AG10803 (cell line): ENCODE data around the gene ADAMTS19.
"Not testable (repeated sequence)": the region's sequence is repeated elsewhere in the genome, so short reads cannot be mapped to it uniquely, and the experiment has no call there.

Experiments used
- DNase-seq: peaks from one replicate; pipeline ENCODE4 v3.0.0; 2010; ENCODE audit warnings: low read depth
- H3K4me3 ChIP-seq: 2 replicates; pipeline ENCODE4 v1.5.1; 2011; ENCODE audit warnings: mild to moderate bottlenecking, low read length, control low read depth
- TF ChIP-seq, protein P1 (sequence below): conservative IDR thresholded peaks from 2 replicates; pipeline ENCODE4 v1.5.1; 2011; ENCODE audit warnings: mild to moderate bottlenecking, low read length, control low read depth, inconsistent platforms

Gene ADAMTS19

DNA sequence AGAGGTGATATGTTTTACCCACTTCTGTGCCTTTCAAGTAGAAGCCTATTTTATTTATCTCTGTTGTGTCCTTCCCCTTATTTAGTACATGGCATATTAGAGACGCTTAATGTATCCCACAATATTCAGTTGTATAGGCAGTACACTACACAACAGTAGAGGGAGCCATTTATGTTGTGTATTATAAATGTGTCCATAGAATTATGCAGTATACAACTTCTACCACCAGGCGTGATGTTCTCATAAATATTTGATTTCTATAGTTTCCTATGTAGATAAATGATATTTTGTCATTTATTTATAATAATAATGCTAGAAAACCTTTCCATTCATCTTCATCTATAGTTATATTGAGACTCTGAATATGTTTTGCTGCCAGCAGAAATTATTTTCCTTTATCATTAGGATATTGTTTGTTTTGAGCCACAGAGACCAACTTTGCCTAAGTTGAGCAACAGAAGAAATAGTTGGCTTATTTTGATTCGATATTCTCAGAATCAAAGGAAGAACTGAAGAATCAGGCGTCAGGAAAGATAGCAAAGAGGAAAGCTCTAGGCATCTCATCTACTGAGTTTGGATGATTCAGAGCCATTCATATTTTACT is 81.7 kb downstream of the ADAMTS19 start:
- no peak overlapping the region for H3K4me3 ChIP-seq
- TF ChIP-seq, protein P1, sequence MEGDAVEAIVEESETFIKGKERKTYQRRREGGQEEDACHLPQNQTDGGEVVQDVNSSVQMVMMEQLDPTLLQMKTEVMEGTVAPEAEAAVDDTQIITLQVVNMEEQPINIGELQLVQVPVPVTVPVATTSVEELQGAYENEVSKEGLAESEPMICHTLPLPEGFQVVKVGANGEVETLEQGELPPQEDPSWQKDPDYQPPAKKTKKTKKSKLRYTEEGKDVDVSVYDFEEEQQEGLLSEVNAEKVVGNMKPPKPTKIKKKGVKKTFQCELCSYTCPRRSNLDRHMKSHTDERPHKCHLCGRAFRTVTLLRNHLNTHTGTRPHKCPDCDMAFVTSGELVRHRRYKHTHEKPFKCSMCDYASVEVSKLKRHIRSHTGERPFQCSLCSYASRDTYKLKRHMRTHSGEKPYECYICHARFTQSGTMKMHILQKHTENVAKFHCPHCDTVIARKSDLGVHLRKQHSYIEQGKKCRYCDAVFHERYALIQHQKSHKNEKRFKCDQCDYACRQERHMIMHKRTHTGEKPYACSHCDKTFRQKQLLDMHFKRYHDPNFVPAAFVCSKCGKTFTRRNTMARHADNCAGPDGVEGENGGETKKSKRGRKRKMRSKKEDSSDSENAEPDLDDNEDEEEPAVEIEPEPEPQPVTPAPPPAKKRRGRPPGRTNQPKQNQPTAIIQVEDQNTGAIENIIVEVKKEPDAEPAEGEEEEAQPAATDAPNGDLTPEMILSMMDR = no peak
- no peak for DNase-seq

DNA sequence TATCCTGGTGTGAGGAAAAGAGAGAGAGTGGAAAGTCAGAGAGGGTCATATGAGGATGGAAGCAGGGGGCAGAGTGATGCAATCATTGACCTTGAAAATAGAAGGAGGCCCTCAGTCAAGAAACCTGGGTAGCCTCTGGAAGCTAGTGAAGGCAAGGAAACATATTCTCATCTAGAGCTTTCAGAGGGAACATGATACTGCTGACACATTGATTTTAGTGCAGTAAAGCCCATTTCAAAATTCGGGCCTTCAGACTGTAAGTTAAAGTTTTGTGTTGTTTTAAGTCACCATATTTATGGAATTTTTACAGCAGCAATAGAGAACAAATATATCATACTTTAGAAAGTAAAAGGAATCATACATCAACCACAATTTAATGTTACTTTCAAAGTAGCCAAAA is 87.0 kb downstream of the ADAMTS19 start:
- H3K4me3 ChIP-seq = no peak overlapping the region
- TF ChIP-seq, protein P1 = no peak
- no peak for DNase-seq

DNA sequence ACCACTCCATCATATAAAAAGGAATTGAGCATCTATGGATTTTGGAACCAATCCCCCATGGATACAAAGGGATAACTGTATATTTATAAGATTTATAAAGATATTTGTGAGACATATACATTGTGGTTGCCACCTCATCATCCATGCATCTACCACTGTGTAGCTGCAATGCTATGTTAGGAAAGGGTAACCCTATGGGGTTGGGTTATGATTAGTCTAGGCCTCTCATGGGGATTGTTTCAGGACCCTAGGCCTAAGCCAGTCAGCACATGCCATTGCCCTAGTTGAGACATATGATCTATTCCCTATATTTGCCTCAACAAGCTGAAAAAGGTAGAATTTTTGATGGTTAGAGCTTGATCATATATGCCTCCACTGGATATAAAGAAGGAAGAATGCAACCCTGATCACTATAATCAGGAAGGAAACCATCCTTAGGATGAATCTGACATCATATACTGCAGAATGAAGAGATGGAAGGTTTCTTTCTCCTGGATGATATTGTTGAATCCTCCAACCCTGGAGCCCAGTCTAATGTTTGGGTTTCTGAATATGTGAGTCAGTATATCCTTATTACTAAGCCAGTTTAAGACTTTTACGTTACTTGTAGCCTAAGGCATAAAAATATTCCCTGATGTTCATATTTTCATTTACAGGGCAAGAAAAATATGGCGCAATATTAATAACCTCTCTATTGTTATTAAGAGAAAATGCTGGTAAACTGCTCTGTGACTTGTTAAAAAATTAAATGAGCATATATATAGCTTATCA is 94.2 kb downstream of the ADAMTS19 start:
- H3K4me3 ChIP-seq = no peak overlapping the region
- DNase-seq = no peak
- TF ChIP-seq, protein P1 = no peak

DNA sequence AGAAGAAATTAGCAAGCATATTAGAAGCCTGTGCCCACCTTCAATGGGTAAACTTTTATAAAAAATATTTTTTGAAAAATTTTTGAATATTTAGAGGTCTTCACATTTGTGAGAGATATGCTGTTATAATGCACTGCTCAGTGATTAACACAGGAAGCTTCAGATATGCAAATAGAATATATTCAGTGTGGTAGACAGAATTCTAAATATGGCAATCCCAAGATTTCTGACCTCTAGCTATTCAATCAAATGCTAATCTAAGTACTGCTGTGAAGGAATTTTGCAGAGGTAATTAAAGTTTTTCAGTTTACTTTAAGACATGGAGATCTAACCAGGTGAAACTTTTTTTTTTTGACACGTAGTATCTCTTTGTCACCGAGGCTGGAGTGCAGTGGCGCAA is 103.5 kb downstream of the ADAMTS19 start:
- H3K4me3 ChIP-seq = no peak overlapping the region
- TF ChIP-seq, protein P1 = no peak
- DNase-seq = no peak

DNA sequence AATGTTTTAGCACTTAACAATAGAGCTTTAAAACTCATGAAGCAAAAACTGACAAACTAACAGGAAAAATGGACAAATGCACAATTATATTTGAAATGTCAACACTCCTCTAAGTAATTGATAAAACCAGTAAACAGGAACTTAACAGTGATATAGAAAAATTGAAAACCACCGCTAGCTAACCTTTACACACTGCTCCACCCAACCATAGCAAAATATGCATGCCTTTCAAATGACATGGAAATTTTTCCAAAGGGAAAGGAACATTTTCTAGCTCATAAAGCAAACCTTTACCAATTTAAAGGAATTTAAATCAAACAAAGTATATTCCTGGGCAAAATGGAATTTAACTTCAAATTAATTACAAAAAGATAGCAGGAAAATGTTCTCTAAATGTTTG is 109.2 kb downstream of the ADAMTS19 start:
- H3K4me3 ChIP-seq = no peak overlapping the region
- TF ChIP-seq, protein P1 = no peak
- DNase-seq = no peak

DNA sequence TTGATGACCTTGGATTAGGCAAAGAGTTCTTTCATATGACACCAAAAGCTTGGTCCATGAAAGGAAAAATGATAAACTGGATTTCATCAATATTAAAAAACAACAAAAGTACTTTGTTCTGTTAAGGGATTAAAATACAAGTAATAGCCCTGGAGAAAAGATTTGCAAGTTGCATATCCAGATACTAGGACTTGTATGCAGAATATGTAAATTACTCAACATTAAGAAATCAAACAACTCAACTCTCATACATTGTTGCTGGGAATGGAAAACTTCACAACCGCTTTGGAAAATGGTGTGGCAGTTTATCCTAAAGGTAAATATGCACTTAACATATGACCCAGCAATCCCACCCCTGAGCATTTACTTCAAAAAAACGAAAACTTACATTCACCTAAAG is 112.0 kb downstream of the ADAMTS19 start:
- no peak for DNase-seq
- H3K4me3 ChIP-seq = no peak overlapping the region
- TF ChIP-seq, protein P1 = no peak

DNA sequence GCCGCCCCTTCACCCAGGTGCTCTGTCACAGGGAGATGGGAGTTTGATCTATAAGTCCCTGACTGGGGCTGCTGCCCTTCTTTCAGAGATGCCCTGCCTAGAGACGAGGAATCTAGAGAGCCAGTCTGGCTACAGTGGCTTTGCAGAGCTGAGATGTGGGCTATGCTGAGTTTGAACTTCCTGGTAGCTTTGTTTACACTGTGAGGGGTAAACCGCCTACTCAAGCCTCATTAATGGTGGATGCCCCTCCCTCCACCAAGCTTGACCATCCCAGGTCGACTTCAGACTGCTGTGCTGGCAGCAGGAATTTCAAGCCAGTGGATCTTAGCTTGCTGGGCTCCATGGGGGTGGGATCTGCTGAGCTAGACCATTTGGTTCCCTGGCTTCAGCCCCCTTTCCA is 124.4 kb downstream of the ADAMTS19 start:
- H3K4me3 ChIP-seq, DNase-seq: not testable (repeated sequence)
